Measurements from ENCODE around the gene CARMIL1.

GRCh38 chr6:25417046-25417605, 138.0 kb downstream of the CARMIL1 start:
- TF ChIP-seq CTCF (IDR thresholded peaks at IDR 0.05) (no peak), POLR2AphosphoS5 (IDR thresholded peaks at IDR 0.05) (no peak)

Measured in suprapubic skin (tissue), 3 donors.